Liver (tissue), 9 donors: ENCODE measurements around the gene SH2B3. TPM values are rescaled to one million over a fixed set of nuclear protein-coding genes. Genes with fewer than 3 reads are reported as not detected.

ENCODE experiments used
- DNase-seq: peaks from one replicate; pipeline ENCODE4 v3.0.0-alpha.2; 2017; ENCODE audit warnings: low spot score
- H3K27ac ChIP-seq, 2 donors: one replicate each; pipeline ENCODE4 v1.7.0; 2013; ENCODE audit warnings: inconsistent platforms in 2 of 2, low read length in 2 of 2, control low read depth in 1 of 2, low read depth in 1 of 2, mild to moderate bottlenecking in 1 of 2
- H3K27me3 ChIP-seq, 4 donors: one replicate each; pipeline versions ENCODE4 v1.6.1 to v1.7.0; 2013; ENCODE audit warnings: low read length in 3 of 4, inconsistent platforms in 1 of 4, mild to moderate bottlenecking in 1 of 4, moderate library complexity in 1 of 4; ENCODE audit not compliant: control insufficient read depth in 4 of 4, insufficient read depth in 4 of 4
- H3K36me3 ChIP-seq, 4 donors: one replicate each; pipeline versions ENCODE4 v1.6.1 to v1.7.0; 2013; ENCODE audit warnings: low read length in 3 of 4, mild to moderate bottlenecking in 3 of 4, low read depth in 1 of 4, moderate library complexity in 1 of 4; ENCODE audit not compliant: control insufficient read depth in 4 of 4, insufficient read depth in 3 of 4
- H3K4me1 ChIP-seq, 4 donors: one replicate each; pipeline versions ENCODE4 v1.6.1 to v1.7.0; 2013; ENCODE audit warnings: low read length in 3 of 4, mild to moderate bottlenecking in 3 of 4, moderate library complexity in 1 of 4; ENCODE audit not compliant: control insufficient read depth in 4 of 4, insufficient read depth in 4 of 4
- H3K4me3 ChIP-seq, 3 donors: one replicate each; pipeline versions ENCODE4 v1.6.1 to v1.7.0; 2013; ENCODE audit warnings: low read length in 3 of 3, control low read depth in 1 of 3, low read depth in 1 of 3, mild to moderate bottlenecking in 1 of 3
- H3K9ac ChIP-seq, 2 donors: one replicate each; pipeline ENCODE4 v1.7.0; 2013; ENCODE audit warnings: low read length in 2 of 2, mild to moderate bottlenecking in 2 of 2, moderate library complexity in 2 of 2, control low read depth in 1 of 2, low read depth in 1 of 2
- H3K9me3 ChIP-seq, 4 donors: one replicate each; pipeline versions ENCODE4 v1.6.1 to v1.7.0; 2013; ENCODE audit warnings: low read length in 3 of 4; ENCODE audit not compliant: control insufficient read depth in 4 of 4
- FOXA1 ChIP-seq: IDR thresholded peaks from 2 replicates; pipeline ENCODE4 v1.6.1; 2016; ENCODE audit warnings: antibody characterized with exemption
- FOXA2 ChIP-seq: IDR thresholded peaks from 2 replicates; pipeline ENCODE4 v1.6.1; 2016; ENCODE audit warnings: antibody characterized with exemption
- GABPA ChIP-seq, 2 donors: IDR thresholded peaks in 1 of 2; conservative IDR thresholded peaks in 1 of 2; 2 replicates each; pipeline ENCODE4 v1.6.1; 2016; ENCODE audit warnings: antibody characterized with exemption in 2 of 2, mild to moderate bottlenecking in 1 of 2, moderate library complexity in 1 of 2
- HNF4A ChIP-seq, 2 donors: conservative IDR thresholded peaks; 2 replicates each; pipeline ENCODE4 v1.6.1; 2016; ENCODE audit warnings: antibody characterized with exemption in 2 of 2, mild to moderate bottlenecking in 2 of 2
- HNF4G ChIP-seq: IDR thresholded peaks from 2 replicates; pipeline ENCODE4 v1.6.1; 2016; ENCODE audit warnings: antibody characterized with exemption
- JUND ChIP-seq, 2 donors: IDR thresholded peaks; 2 replicates each; pipeline ENCODE4 v1.6.1; 2016; ENCODE audit warnings: antibody characterized with exemption in 2 of 2
- NR2F2 ChIP-seq: IDR thresholded peaks from 2 replicates; pipeline ENCODE4 v1.6.1; 2016; ENCODE audit warnings: antibody characterized with exemption
- RXRA ChIP-seq, 2 donors: IDR thresholded peaks; 2 replicates each; pipeline ENCODE4 v1.6.1; 2017 to 2018; ENCODE audit warnings: antibody characterized with exemption in 2 of 2, mild to moderate bottlenecking in 1 of 2
- TAF1 ChIP-seq: conservative IDR thresholded peaks from 2 replicates; pipeline ENCODE4 v1.6.1; 2016; ENCODE audit warnings: antibody characterized with exemption, mild to moderate bottlenecking
- WGBS: extraction: QIAGEN DNeasy Blood & Tissue Kit; methylation state at CpG from one replicate; pipeline ENCODE4 v1.1.7; 2013; 5-methylcytosine and 5-hydroxymethylcytosine counted together
- polyA plus RNA-seq, 2 donors: library from polyadenylated mRNA; stranded (reverse) in 1 of 2; unstranded in 1 of 2; fragments of 200-250 nt in 1 of 2; fragments of >200 nt in 1 of 2; fragmentation: Nextera tagmentation in 1 of 2; extraction: Ambion mirVana in 1 of 2; gene quantifications; one replicate each; pipeline versions ENCODE4 v1.2.1 to v1.2.3, GENCODE V29; 2013 to 2015
- total RNA-seq, 2 donors: library from RNA; depleted of rRNA; stranded (reverse); fragments of >200 nt; gene quantifications; one replicate each; pipeline ENCODE4 v1.2.3, GENCODE V29; 2014
- TF ChIP-seq, protein P1 (sequence below): IDR thresholded peaks from 2 replicates; pipeline ENCODE4 v1.6.1; 2016; ENCODE audit warnings: antibody characterized with exemption
- TF ChIP-seq, protein P2 (sequence below): IDR thresholded peaks from 2 replicates; pipeline ENCODE4 v1.6.1; 2016; ENCODE audit warnings: antibody characterized with exemption
- TF ChIP-seq, protein P3 (sequence below): IDR thresholded peaks from 2 replicates; pipeline ENCODE4 v1.6.1; 2016; ENCODE audit warnings: antibody characterized with exemption, mild to moderate bottlenecking
- TF ChIP-seq, protein P4 (sequence below): IDR thresholded peaks from 2 replicates; pipeline ENCODE4 v1.6.1; 2016; ENCODE audit warnings: antibody characterized with exemption
- TF ChIP-seq, protein P5 (sequence below): fragments of 150-350 bp; IDR thresholded peaks from 2 replicates; pipeline ENCODE4 v1.5.1; 2017; ENCODE audit warnings: improper control_type of control experiment, low read depth, low read length; ENCODE audit not compliant: missing input control
- donor health status: healthy.
- donor health status: healthy.
- donor health status: healthy.
- donor health status: healthy.
- donor health status: healthy.

The SH2B3 gene
- total and polyA plus RNA-seq, 4 donors = 4.4 to 18.7 (median 8.8) TPM

DNA sequence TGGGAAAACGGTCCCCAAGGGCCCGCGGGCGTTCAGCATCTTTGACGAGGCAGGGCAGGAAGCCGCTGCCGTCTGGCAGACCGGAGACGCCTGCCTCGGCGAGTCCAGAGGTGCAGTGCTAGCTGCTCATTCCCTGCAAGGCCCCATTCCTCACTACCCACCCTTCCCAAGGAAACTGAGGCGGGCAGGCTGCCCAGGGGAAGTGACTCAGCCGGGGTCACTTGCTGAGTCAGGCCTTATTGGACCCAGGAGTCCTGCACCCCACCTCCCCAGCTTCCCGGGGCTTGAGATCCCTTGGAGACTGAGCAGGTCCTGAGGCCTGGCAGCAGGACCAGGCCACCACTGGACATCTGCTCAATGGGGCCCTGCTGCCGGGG, 3.7 kb downstream of the SH2B3 start (continued):
- TF ChIP-seq FOXA2 = no peak

DNA sequence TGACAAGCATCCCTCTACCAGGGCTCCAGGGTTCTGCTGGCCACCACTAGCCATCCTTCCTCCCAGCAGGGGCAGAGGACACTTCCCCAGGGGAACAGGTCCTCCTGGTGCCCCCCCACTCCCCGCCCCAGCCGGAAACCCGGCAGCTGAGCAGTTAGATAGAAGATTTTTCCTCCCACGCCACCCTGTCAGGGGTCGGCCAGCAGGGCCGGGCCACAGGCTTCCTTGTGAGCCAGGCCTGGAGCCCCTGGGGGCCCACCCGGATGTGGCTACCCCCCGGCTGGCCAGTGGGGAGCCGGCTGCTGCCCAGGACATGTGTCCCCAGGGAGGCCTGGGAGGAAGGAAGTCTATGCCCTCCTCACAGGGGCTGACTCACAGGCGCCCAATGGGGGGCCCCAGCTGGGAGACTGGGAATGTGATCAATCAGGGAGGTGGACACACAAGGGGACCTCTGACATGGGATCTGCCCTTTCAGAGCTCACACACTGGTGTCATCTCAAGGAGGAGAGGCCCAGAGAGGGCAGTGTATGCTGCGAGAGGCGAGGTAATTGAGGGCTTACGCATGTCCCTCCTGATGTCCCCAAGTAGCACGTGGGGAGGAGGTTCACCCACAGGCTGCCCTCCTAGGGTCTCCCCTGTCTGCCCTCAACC, 4.2 kb downstream of the SH2B3 start:
- Histone ChIP-seq H3K36me3 (no peaks in the 10 kb centered on the region), H3K27me3 (no peaks in the 10 kb centered on the region), H3K9me3 (no peaks in the 10 kb centered on the region), H3K4me1 (peaks cover 15 to 73% (median 55%) of the 10 kb centered on the region in 4 donors), H3K9ac (peak overlapping the region in 1 of 2 donors; percentile 50), H3K27ac (peak overlapping the region; percentile 80 to 85), H3K4me3 (no peak overlapping the region)
- DNase-seq = no peak
- TF ChIP-seq, protein P1, sequence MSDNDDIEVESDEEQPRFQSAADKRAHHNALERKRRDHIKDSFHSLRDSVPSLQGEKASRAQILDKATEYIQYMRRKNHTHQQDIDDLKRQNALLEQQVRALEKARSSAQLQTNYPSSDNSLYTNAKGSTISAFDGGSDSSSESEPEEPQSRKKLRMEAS = peak; percentile 10
- TF ChIP-seq TAF1 (no peak), FOXA1 (no peak), NR2F2 (peak; percentile 61)
- WGBS = 69% methylated on average over 14 of the region's 14 CpGs

DNA sequence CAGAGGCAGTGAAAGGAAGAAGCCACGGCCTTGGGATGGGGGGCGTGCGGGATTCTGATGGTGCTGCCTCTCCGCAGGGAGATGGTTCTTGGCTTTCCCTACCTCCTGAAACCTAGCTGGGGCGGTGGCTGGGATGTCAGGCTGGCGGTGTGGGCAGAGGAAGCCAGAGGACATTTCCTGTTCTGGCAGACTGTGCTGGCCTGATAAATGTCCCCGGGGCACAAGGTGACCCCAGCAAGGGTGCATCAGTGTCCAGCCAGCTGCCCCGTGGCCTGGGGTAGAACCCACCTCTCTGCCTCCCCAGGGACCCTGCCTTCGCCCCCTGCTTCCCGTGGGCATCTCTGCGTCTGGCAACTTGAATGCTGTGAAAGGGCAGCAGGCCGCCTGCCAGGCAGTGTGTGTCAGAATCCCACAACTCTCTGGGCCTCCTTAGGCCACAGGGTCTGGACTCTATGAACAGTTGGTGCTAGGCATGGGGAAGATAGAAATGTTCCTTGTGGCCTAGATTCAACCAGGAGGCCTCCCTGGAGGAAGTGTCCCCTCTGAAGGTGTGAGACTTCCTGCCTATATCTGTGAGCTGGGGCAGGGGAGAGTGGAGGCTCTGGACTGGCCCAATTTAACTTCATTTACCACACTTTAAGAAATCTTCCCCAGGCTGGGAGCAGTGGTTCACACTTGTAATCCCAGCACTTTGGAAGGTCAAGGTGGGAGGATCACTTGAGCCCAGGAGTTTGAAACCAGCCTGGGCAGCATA, 4.9 kb downstream of the SH2B3 start:
- Histone ChIP-seq H3K4me1 (peaks cover 15 to 71% (median 53%) of the 10 kb centered on the region in 4 donors), H3K9ac (peak overlapping the region in 1 of 2 donors; percentile 4)
- 51% methylated on average over 12 of the region's 12 CpGs for WGBS

More for the DNA sequence above, 4.9 kb downstream of the SH2B3 start:
- peak overlapping the region; percentile 80 to 85 for H3K27ac ChIP-seq
- no peaks in the 10 kb centered on the region for H3K36me3 ChIP-seq
- TF ChIP-seq, protein P1 = no peak
- TF ChIP-seq HNF4G (no peak), RXRA (IDR thresholded peaks at IDR 0.05) (no peak), HNF4A (conservative IDR thresholded peaks at IDR 0.05) (no peak), NR2F2 (no peak), JUND (IDR thresholded peaks at IDR 0.05) (no peak), GABPA (IDR thresholded peaks at IDR 0.05 in 1 of 2, conservative IDR thresholded peaks at IDR 0.05 in 1 of 2) (no peak)
- TF ChIP-seq, protein P2, sequence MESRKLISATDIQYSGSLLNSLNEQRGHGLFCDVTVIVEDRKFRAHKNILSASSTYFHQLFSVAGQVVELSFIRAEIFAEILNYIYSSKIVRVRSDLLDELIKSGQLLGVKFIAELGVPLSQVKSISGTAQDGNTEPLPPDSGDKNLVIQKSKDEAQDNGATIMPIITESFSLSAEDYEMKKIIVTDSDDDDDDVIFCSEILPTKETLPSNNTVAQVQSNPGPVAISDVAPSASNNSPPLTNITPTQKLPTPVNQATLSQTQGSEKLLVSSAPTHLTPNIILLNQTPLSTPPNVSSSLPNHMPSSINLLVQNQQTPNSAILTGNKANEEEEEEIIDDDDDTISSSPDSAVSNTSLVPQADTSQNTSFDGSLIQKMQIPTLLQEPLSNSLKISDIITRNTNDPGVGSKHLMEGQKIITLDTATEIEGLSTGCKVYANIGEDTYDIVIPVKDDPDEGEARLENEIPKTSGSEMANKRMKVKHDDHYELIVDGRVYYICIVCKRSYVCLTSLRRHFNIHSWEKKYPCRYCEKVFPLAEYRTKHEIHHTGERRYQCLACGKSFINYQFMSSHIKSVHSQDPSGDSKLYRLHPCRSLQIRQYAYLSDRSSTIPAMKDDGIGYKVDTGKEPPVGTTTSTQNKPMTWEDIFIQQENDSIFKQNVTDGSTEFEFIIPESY = no peak
- TF ChIP-seq, protein P3, sequence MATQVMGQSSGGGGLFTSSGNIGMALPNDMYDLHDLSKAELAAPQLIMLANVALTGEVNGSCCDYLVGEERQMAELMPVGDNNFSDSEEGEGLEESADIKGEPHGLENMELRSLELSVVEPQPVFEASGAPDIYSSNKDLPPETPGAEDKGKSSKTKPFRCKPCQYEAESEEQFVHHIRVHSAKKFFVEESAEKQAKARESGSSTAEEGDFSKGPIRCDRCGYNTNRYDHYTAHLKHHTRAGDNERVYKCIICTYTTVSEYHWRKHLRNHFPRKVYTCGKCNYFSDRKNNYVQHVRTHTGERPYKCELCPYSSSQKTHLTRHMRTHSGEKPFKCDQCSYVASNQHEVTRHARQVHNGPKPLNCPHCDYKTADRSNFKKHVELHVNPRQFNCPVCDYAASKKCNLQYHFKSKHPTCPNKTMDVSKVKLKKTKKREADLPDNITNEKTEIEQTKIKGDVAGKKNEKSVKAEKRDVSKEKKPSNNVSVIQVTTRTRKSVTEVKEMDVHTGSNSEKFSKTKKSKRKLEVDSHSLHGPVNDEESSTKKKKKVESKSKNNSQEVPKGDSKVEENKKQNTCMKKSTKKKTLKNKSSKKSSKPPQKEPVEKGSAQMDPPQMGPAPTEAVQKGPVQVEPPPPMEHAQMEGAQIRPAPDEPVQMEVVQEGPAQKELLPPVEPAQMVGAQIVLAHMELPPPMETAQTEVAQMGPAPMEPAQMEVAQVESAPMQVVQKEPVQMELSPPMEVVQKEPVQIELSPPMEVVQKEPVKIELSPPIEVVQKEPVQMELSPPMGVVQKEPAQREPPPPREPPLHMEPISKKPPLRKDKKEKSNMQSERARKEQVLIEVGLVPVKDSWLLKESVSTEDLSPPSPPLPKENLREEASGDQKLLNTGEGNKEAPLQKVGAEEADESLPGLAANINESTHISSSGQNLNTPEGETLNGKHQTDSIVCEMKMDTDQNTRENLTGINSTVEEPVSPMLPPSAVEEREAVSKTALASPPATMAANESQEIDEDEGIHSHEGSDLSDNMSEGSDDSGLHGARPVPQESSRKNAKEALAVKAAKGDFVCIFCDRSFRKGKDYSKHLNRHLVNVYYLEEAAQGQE = no peak
- TF ChIP-seq, protein P4, sequence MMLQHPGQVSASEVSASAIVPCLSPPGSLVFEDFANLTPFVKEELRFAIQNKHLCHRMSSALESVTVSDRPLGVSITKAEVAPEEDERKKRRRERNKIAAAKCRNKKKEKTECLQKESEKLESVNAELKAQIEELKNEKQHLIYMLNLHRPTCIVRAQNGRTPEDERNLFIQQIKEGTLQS = no peak
- TF ChIP-seq, protein P5, sequence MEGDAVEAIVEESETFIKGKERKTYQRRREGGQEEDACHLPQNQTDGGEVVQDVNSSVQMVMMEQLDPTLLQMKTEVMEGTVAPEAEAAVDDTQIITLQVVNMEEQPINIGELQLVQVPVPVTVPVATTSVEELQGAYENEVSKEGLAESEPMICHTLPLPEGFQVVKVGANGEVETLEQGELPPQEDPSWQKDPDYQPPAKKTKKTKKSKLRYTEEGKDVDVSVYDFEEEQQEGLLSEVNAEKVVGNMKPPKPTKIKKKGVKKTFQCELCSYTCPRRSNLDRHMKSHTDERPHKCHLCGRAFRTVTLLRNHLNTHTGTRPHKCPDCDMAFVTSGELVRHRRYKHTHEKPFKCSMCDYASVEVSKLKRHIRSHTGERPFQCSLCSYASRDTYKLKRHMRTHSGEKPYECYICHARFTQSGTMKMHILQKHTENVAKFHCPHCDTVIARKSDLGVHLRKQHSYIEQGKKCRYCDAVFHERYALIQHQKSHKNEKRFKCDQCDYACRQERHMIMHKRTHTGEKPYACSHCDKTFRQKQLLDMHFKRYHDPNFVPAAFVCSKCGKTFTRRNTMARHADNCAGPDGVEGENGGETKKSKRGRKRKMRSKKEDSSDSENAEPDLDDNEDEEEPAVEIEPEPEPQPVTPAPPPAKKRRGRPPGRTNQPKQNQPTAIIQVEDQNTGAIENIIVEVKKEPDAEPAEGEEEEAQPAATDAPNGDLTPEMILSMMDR = no peak
- no peak overlapping the region for H3K4me3 ChIP-seq
- no peaks in the 10 kb centered on the region for H3K27me3 ChIP-seq
- H3K9me3 ChIP-seq = no peaks in the 10 kb centered on the region
- no peak for DNase-seq
